ENCODE measurements around the gene RAB23.

DNA sequence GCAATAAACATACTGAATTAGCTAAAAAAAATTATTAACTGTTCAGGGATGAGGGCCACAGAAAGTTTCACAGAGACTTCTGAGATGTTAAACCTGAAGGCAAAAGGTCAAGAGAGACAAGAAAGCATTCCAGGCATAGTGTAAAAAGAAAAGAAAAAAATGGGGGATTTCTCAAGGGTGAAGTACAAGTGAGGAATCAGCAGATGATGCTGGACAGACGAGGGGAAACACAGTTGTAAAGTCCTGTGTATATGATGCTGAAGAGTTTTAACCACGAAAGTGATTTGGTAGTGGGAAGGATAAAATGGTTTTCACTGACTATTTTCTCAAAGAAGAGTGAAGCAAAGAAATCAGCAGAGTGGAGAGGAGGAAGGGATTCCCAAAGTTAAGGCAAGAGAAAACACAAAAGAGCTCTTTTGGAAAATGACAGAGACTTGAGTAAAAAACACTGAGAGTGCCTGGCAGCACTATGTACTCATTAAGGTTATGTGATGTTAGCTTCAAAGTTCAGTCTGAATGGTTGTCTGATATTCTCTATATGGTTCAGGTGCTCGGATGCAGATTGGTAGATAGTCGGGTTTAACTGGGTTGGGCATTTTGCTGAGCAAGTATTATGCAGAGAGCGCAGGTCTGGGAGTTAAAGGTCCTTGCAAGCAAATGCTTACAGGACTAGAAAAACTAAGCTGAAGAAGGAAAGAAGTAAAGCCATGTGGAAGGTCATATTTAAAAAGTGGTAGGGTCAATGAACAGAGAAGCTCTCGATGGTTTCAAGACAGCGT, 16.4 kb downstream of the RAB23 start:
- TF ChIP-seq SUZ12 (IDR thresholded peaks at IDR 0.05; ENCODE audit: extremely low read depth, insufficient read depth, insufficient read length) (no peak), YY1 (IDR thresholded peaks at IDR 0.05; ENCODE audit: insufficient read depth, insufficient read length) (no peak), ZNF274 (IDR thresholded peaks at IDR 0.05; ENCODE audit: low read depth, low read length) (no peak)
